ENCODE results near the gene HERPUD1.

DNA sequence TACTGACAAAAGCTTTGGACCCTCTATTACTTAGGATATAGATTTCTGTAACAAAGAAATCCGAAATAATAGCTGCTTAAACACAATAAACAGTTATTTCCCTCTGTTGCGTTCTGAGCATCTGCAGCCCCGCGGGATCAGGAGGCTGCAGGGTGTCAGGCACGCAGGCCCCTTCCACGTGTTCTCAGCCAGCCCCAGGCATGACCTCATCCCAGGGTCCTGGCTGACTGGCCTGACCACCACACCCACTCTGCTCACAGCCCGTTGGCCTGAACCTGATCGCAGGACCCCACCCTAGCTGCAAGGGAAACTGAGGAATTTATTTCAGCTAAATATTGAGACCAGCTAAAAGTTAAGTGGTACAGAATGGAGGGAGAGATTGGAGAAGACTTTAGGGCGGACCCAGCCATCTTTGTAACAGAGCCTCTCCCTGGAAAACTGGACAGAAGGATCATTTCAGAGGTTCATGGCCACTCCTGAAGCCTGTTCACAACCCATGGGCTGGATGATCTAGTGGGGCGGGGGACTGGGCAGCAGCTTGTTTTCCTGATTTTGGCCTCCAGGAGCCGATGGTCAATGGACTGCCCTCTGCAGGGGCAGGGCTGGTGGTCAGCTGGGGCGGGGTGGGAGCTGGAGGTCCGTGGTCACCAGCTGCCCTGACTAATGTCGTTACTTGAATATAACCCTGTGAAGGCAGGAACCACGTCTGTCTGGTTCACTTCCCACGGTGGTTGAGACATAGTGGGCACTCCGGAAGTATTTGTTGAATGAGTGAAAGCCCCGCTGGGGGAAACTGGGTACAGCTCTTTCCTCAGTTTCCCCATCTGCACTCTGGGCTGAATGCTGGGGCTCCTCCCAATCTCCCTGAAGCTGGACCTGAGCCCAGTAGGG is 40.7 kb downstream of the HERPUD1 start:
- TF ChIP-seq, protein P1, sequence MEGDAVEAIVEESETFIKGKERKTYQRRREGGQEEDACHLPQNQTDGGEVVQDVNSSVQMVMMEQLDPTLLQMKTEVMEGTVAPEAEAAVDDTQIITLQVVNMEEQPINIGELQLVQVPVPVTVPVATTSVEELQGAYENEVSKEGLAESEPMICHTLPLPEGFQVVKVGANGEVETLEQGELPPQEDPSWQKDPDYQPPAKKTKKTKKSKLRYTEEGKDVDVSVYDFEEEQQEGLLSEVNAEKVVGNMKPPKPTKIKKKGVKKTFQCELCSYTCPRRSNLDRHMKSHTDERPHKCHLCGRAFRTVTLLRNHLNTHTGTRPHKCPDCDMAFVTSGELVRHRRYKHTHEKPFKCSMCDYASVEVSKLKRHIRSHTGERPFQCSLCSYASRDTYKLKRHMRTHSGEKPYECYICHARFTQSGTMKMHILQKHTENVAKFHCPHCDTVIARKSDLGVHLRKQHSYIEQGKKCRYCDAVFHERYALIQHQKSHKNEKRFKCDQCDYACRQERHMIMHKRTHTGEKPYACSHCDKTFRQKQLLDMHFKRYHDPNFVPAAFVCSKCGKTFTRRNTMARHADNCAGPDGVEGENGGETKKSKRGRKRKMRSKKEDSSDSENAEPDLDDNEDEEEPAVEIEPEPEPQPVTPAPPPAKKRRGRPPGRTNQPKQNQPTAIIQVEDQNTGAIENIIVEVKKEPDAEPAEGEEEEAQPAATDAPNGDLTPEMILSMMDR (IDR thresholded peaks at IDR 0.05; ENCODE audit: insufficient read depth, low read length, poor library complexity, severe bottlenecking): no peak
- no peak for TF ChIP-seq EZH2phosphoT487 (conservative IDR thresholded peaks at IDR 0.05; ENCODE audit: low read length)
